K562 (cell line): Measurements from ENCODE around the gene ATG4C. TPM values are rescaled to one million over a fixed set of nuclear protein-coding genes. Genes with fewer than 3 reads are reported as not detected.

Experiments
- AFF4 ChIP-seq: sonication (generic); formaldehyde crosslinking; IDR thresholded peaks from 2 replicates; pipeline ENCODE4 v1.8.0; 2023; ENCODE audit warnings: mild to moderate bottlenecking, missing genetic modification reagents
- DDX20 ChIP-seq: fragments of 450-650 bp; IDR thresholded peaks from 2 replicates; pipeline ENCODE4 v1.6.1; 2016; ENCODE audit warnings: missing genetic modification characterization, low read depth, mild to moderate bottlenecking, missing compliant biosample characterization, moderate library complexity
- EZH2 ChIP-seq: IDR thresholded peaks from 2 replicates; pipeline ENCODE4 v1.6.1; 2012; ENCODE audit warnings: low read depth, mild to moderate bottlenecking, inconsistent platforms, low read length, borderline replicate concordance
- JUN ChIP-seq, 2 experiments: sonication (generic) in 1 of 2; formaldehyde crosslinking in 1 of 2; IDR thresholded peaks; 2 replicates each; pipeline versions ENCODE4 v1.6.1 to v1.8.0; 2012 to 2022; ENCODE audit warnings: borderline replicate concordance in 2 of 2, mild to moderate bottlenecking in 2 of 2, improper control_type of control experiment in 1 of 2, low read depth in 1 of 2, low read length in 1 of 2, missing genetic modification reagents in 1 of 2
- NFYB ChIP-seq: IDR thresholded peaks from 2 replicates; pipeline ENCODE4 v1.6.1; 2011; ENCODE audit warnings: mild to moderate bottlenecking, moderate library complexity; ENCODE audit not compliant: insufficient read length; ENCODE audit errors: extremely low read depth
- PBX2 ChIP-seq, 2 experiments: IDR thresholded peaks in 1 of 2; conservative IDR thresholded peaks in 1 of 2; 2 replicates each; pipeline ENCODE4 v1.6.1; 2016; ENCODE audit warnings: low read depth in 2 of 2, mild to moderate bottlenecking in 1 of 2, missing compliant biosample characterization in 1 of 2, missing genetic modification characterization in 1 of 2, moderate library complexity in 1 of 2
- RAD21 ChIP-seq, 2 experiments: fragments of 250-450 bp in 1 of 2; fragments of 450-650 bp in 1 of 2; sonication (Bioruptor Pico) in 1 of 2; formaldehyde crosslinking in 1 of 2; IDR thresholded peaks in 1 of 2; conservative IDR thresholded peaks in 1 of 2; 2 replicates each; pipeline versions ENCODE4 v1.4.0 to v1.8.0; 2020 to 2022; ENCODE audit warnings: mild to moderate bottlenecking in 2 of 2, moderate library complexity in 1 of 2
- SAFB2 ChIP-seq: fragments of 200-400 bp; formaldehyde crosslinking; IDR thresholded peaks from 2 replicates; pipeline ENCODE4 v1.6.1; 2018; ENCODE audit warnings: borderline replicate concordance, low read length, low read depth, moderate library complexity; ENCODE audit not compliant: severe bottlenecking
- THAP7 ChIP-seq: fragments of 250-450 bp; sonication (Bioruptor Pico); IDR thresholded peaks from 2 replicates; pipeline ENCODE4 v1.5.0; 2021
- ZKSCAN3 ChIP-seq: fragments of 250-450 bp; sonication (Bioruptor Pico); IDR thresholded peaks from 2 replicates; pipeline ENCODE4 v1.4.0; 2020
- ZNF197 ChIP-seq: fragments of 200-800 bp; sonication (Bioruptor generic); IDR thresholded peaks from 2 replicates; pipeline ENCODE4 v1.6.1; 2016; ENCODE audit warnings: low read depth, missing genetic modification characterization, missing compliant biosample characterization
- ZSCAN32 ChIP-seq: fragments of 450-650 bp; formaldehyde crosslinking; IDR thresholded peaks from 2 replicates; pipeline ENCODE4 v1.4.0; 2020; ENCODE audit warnings: mild to moderate bottlenecking, moderate library complexity
- polyA plus RNA-seq, 8 experiments: library from polyadenylated mRNA; depleted of rRNA in 4 of 8; stranded (reverse) in 5 of 8; unstranded in 3 of 8; fragments of >200 nt; fragmentation: Nextera tagmentation in 2 of 8; fragmentation: Illumina TruSeq in 1 of 8; extraction: Ambion mirVana in 2 of 8; extraction: Trizol in 1 of 8; gene quantifications; 2 replicates each; pipeline versions ENCODE4 v1.2.1 to v1.2.3, GENCODE V29; 2011 to 2014; ENCODE audit warnings: inconsistent platforms in 1 of 8, missing spikeins in 1 of 8
- total RNA-seq, 7 experiments: library from RNA; depleted of rRNA in 6 of 7; stranded (reverse); fragments of >200 nt in 6 of 7; fragmentation: Illumina TruSeq in 2 of 7; extraction: Trizol in 2 of 7; gene quantifications; 2 replicates each; pipeline versions ENCODE4 v1.2.1 to v1.2.3, GENCODE V29; 2011 to 2021; ENCODE audit warnings: low replicate concordance in 1 of 7
- TF ChIP-seq, protein P1 (sequence below): sonication (generic); formaldehyde crosslinking; IDR thresholded peaks from 2 replicates; pipeline ENCODE4 v1.8.0; 2023; ENCODE audit warnings: mild to moderate bottlenecking, missing genetic modification reagents

Gene ATG4C
- total and polyA plus RNA-seq, 9 of the 15 experiments (the other 6 are each of a cell fraction or from before 2014, with no cell fraction given): 7.6 to 35.8 (median 16.1) TPM

DNA sequence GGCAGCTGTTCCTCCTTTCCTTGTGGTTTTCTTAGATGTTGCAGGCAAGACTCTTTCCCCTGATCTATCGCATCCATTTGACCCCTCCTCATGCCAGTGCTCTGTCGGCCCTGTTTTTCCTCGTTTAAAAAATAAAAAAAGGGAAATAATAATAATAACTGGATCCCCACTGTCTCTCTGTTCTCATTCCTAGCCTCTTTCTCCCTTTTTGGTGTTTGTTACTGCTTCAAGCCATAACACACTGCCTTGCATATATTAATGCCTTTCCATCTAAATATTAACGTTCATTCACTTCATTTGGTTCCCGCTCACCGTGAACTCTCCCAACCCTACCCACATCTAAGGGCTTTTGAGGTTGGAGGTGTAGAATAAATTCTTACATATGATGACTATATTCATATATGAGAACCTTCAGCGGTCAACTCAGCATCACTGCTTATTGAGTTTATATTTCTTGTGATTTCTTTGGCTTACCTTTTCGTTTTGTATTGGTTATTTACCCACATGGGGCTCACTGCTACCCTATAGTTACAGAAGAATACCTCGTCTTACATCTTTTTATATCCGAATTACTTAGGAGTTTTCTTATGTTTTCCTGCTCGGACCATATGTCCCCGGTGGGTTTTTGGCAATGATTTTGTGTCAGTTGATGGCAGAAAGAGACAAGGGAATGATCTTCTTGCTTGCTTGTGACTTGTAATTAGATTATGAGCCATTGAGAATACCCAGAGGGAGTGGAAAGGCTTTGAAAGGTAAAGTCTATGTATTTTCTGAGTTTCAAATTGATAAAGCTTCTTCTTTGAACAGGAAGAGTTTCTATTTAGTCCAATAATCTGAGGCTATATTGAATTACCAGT, 805 bp downstream of the ATG4C start (continued):
- no peak for TF ChIP-seq PBX2 (CRISPR knock-in tag; IDR thresholded peaks at IDR 0.05; ENCODE audit: low read depth)
- TF ChIP-seq PBX2 (tag; conservative IDR thresholded peaks at IDR 0.05; ENCODE audit: low read depth): no peak
- TF ChIP-seq, protein P1, sequence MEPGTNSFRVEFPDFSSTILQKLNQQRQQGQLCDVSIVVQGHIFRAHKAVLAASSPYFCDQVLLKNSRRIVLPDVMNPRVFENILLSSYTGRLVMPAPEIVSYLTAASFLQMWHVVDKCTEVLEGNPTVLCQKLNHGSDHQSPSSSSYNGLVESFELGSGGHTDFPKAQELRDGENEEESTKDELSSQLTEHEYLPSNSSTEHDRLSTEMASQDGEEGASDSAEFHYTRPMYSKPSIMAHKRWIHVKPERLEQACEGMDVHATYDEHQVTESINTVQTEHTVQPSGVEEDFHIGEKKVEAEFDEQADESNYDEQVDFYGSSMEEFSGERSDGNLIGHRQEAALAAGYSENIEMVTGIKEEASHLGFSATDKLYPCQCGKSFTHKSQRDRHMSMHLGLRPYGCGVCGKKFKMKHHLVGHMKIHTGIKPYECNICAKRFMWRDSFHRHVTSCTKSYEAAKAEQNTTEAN (CRISPR knock-in tag): 0 out of 2 replicates have a peak, but pooled peaks have one; percentile 3
- no peak for TF ChIP-seq THAP7 (CRISPR knock-in tag)
- no peak for TF ChIP-seq RAD21 (CRISPR knock-in tag; conservative IDR thresholded peaks at IDR 0.05 in 1 of 2, IDR thresholded peaks at IDR 0.05 in 1 of 2)
- no peak for TF ChIP-seq EZH2
- TF ChIP-seq DDX20: no peak
- TF ChIP-seq ZNF197 (CRISPR knock-in tag): no peak
- TF ChIP-seq AFF4 (CRISPR knock-in tag): no peak
- no peak for TF ChIP-seq SAFB2
- no peak for TF ChIP-seq ZKSCAN3 (CRISPR knock-in tag)
- TF ChIP-seq JUN (IDR thresholded peaks at IDR 0.05; ENCODE audit: borderline replicate concordance, low read depth, low read length): no peak
- no peak for TF ChIP-seq JUN (CRISPR knock-in tag; IDR thresholded peaks at IDR 0.05; ENCODE audit: borderline replicate concordance)
- no peak for TF ChIP-seq NFYB
- no peak for TF ChIP-seq ZSCAN32 (CRISPR knock-in tag)
